WTC11 (cell line): ENCODE data around the gene PCDHGA8.

Experiments
- CBFB ChIP-seq: sonication (generic); formaldehyde crosslinking; IDR thresholded peaks from 2 replicates; pipeline ENCODE4 v1.8.1; 2022; ENCODE audit warnings: mild to moderate bottlenecking, low read depth, missing genetic modification reagents
- CTCF ChIP-seq: fragments of 200-600 bp; IDR thresholded peaks from 2 replicates; pipeline ENCODE4 v1.8.0; 2022; ENCODE audit warnings: antibody characterized with exemption
- EMX1 ChIP-seq: fragments of 250-450 bp; sonication (Bioruptor Pico); IDR thresholded peaks from 2 replicates; pipeline ENCODE4 v1.8.0; 2021; ENCODE audit warnings: mild to moderate bottlenecking
- RELA ChIP-seq: sonication (generic); formaldehyde crosslinking; IDR thresholded peaks from 2 replicates; pipeline ENCODE4 v1.8.1; 2022; ENCODE audit warnings: missing genetic modification reagents, mild to moderate bottlenecking, borderline replicate concordance
- ZBTB21 ChIP-seq: sonication (generic); formaldehyde crosslinking; IDR thresholded peaks from 2 replicates; pipeline ENCODE4 v1.8.1; 2023; ENCODE audit warnings: mild to moderate bottlenecking, missing genetic modification reagents, borderline replicate concordance
- ZBTB43 ChIP-seq: sonication (generic); formaldehyde crosslinking; IDR thresholded peaks from 2 replicates; pipeline ENCODE4 v1.8.1; 2023; ENCODE audit warnings: mild to moderate bottlenecking, missing genetic modification reagents
- ZMAT4 ChIP-seq: fragments of 250-450 bp; sonication (Bioruptor Pico); IDR thresholded peaks from 2 replicates; pipeline ENCODE4 v1.9.0; 2021; ENCODE audit warnings: mild to moderate bottlenecking
- ZNF138 ChIP-seq: sonication (generic); formaldehyde crosslinking; conservative IDR thresholded peaks from 2 replicates; pipeline ENCODE4 v1.8.1; 2022; ENCODE audit warnings: mild to moderate bottlenecking, moderate library complexity, missing genetic modification reagents
- ZNF232 ChIP-seq: sonication (generic); formaldehyde crosslinking; IDR thresholded peaks from 2 replicates; pipeline ENCODE4 v1.8.0; 2022; ENCODE audit warnings: mild to moderate bottlenecking, missing genetic modification reagents
- TF ChIP-seq, protein P1 (sequence below): sonication (generic); formaldehyde crosslinking; IDR thresholded peaks from 2 replicates; pipeline ENCODE4 v1.8.0; 2022; ENCODE audit warnings: mild to moderate bottlenecking, missing genetic modification reagents
- TF ChIP-seq, protein P2 (sequence below): sonication (generic); formaldehyde crosslinking; conservative IDR thresholded peaks from 2 replicates; pipeline ENCODE4 v1.8.1; 2022; ENCODE audit warnings: mild to moderate bottlenecking, missing genetic modification reagents

- TF ChIP-seq, protein P1, sequence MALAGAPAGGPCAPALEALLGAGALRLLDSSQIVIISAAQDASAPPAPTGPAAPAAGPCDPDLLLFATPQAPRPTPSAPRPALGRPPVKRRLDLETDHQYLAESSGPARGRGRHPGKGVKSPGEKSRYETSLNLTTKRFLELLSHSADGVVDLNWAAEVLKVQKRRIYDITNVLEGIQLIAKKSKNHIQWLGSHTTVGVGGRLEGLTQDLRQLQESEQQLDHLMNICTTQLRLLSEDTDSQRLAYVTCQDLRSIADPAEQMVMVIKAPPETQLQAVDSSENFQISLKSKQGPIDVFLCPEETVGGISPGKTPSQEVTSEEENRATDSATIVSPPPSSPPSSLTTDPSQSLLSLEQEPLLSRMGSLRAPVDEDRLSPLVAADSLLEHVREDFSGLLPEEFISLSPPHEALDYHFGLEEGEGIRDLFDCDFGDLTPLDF (CRISPR knock-in tag): no peak
- no peak for TF ChIP-seq CTCF
- no peak for TF ChIP-seq ZBTB43 (CRISPR knock-in tag)
- no peak for TF ChIP-seq ZNF232
- TF ChIP-seq ZNF138 (CRISPR knock-in tag): no peak
- TF ChIP-seq ZBTB21 (CRISPR knock-in tag): no peak
- TF ChIP-seq ZMAT4 (CRISPR knock-in tag): no peak
- TF ChIP-seq, protein P2, sequence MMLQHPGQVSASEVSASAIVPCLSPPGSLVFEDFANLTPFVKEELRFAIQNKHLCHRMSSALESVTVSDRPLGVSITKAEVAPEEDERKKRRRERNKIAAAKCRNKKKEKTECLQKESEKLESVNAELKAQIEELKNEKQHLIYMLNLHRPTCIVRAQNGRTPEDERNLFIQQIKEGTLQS: no peak
- no peak for TF ChIP-seq EMX1 (CRISPR knock-in tag)
- TF ChIP-seq CBFB (CRISPR knock-in tag): no peak
- TF ChIP-seq RELA (CRISPR knock-in tag): no peak
Measured at GRCh38 chr5:141342773-141343172, 49.7 kb upstream of the PCDHGA8 start.
